Measurements from ENCODE around the gene HACE1.
"Not testable (repeated sequence)": the region's sequence is repeated elsewhere in the genome, so short reads cannot be mapped to it uniquely, and the experiment has no call there.

Gene HACE1

DNA sequence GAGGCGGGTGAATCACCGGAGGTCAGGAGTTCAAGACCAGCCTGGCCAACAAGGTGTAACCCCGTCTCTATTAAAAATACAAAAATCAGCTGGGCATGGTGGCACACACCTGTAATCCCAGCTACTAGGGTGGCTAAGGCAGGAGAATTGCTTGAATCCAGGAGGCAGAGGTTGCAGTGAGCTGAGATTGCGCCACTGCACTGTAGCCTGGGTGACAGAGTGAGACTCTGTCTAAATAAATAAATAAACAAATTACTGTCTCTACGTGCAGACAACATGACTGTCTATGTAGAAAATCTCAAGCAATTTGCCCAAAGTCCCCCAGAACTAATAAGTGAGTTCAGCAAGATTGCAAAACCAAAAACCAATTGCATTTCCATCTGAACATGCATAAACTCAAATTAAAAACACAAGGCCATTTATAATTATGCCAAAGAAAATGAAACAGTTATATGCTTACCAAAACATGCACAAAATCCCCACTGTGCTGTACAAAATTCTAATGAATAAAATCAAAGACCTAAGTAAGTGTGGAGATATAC, 23.2 kb downstream of the HACE1 start:
- not testable (repeated sequence) for H3K4me3 ChIP-seq (ENCODE audit: low read depth, low read length); DNase-seq (ENCODE audit: low read depth)

DNA sequence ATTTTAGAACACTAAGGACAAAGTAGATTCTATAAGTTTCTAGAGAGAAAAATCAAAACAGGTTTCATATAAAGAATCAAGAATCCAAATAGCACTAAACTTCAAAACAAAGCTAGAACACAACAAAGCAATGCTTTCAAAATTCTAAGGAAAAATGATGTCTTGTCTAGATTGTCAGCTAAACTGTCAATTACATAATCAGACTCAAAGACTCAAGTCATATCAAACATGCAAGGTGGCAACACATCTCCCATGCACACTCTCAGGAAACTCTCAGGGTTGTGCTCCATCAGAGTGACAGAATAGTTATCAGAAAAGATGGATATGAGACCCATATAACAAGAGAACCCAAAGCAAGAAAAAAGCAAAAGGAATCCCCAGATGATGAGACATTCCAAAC, 23.9 kb downstream of the HACE1 start:
- no peak for DNase-seq (ENCODE audit: low read depth)
- no peak overlapping the region for H3K4me3 ChIP-seq (ENCODE audit: low read depth, low read length)

DNA sequence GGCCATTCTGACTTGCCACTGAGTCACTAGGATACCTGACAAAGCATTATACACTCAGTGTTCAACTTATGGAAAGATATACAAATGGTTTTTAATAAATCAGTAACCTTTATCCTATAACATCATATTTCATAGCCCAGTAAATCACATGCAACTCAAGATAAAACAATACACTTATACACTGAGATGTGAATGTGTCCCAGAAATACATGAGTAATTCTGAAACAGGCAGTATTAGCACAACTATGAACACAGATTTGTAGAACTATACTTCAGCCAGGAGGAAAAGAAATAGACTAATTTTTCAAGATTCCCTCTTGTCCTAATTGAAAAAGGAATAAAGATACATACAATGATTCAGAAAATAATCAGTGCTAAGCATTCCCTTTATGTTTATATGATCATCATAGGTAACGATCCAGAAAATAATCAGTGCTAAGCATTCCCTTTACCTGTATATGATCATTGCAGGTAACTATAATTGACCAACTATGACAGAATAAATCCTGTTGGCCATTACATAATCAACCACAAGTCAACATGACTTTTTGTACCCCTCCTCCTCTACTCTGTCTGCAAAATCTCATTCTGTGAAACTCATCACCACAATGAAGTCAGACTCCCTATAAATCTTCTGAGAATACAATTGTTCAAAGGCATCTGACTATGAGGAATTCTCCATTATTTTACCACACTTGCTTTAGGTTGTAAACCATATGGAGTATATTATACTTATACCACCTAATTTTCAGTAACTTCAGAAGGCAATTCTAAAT, 30.3 kb downstream of the HACE1 start:
- no peak for DNase-seq (ENCODE audit: low read depth)

DNA sequence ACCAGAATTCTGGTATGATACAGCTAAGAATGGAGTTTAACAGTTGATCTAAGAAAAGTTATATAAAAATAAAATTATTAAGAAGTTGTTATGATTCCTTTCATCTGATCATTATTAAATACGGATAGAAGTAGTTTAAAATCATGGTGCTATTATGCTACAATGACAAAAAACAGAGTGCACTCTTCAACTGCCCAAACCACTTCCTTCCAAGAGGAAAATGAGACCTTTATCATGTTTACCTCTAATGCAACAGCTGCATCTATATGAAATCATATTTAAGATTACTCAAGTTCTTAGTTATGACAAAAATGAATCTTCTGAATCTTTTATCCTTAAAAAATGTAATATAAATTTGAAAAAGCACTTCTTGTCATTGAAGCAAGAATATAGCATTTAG, 31.2 kb downstream of the HACE1 start:
- DNase-seq (ENCODE audit: low read depth) = no peak
- H3K4me3 ChIP-seq (ENCODE audit: low read depth, low read length) = no peak overlapping the region

More for the DNA sequence above, 30.3 kb downstream of the HACE1 start:
- H3K4me3 ChIP-seq (ENCODE audit: low read depth, low read length) = no peak overlapping the region

DNA sequence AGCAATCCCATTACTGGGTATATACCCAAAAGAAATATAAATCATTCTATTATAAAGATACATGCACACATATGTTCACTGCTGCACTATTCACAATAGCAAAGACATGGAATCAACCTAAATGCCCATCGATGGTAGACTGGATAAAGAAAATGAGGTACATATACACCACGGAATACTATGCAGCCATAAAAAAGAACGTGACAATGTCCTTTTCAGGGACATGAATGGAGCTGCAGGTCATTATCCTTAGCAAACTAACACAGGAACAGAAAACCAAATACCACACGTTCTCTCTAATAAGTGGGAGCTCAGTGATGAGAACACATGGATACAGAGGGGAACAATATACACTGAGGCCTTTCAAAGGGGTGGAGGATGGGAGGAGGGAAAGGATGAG, 38.9 kb downstream of the HACE1 start:
- H3K4me3 ChIP-seq (ENCODE audit: low read depth, low read length); DNase-seq (ENCODE audit: low read depth): not testable (repeated sequence)

DNA sequence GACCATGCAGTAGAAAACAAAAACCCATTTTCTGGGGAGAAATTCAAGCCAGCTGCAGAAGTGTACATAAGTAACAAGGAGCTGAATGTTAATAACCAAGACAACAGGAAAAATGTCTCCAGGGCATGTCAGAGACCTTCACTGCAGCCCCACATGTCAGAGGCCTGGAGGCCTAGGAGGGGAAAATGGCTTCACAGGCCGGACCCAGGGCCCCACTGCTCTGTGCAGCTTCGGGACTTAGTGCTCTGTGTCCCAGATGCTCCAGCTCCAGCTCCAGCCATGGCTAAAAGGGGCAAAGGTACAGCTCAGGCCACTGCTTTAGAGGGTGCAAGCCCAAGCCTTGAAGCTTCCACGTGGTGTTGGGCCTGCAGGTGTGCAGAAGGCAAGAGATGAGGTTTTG, 43.6 kb downstream of the HACE1 start:
- DNase-seq (ENCODE audit: low read depth) = no peak

DNA sequence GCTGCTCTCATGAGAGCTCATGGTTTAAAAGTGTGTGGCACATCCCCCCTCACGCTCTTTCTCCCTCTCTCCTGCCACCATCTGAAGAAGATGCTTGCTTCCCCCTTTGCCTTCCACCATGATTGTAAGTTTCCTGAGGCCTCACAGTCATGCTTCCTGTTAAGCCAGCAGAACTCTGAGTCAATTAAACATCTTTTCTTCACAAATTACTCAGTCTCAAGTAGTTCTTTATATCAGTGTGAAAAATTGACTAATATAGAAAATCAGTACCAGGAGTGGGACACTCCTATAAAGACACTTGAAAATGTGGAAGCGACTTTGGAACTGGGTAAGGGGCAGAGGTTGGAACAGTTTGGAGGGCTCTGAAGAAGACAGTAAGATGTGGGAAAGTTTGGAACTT, 45.0 kb downstream of the HACE1 start:
- no peak for DNase-seq (ENCODE audit: low read depth)
- H3K4me3 ChIP-seq (ENCODE audit: low read depth, low read length) = no peak overlapping the region

More for the DNA sequence above, 43.6 kb downstream of the HACE1 start:
- no peak overlapping the region for H3K4me3 ChIP-seq (ENCODE audit: low read depth, low read length)

DNA sequence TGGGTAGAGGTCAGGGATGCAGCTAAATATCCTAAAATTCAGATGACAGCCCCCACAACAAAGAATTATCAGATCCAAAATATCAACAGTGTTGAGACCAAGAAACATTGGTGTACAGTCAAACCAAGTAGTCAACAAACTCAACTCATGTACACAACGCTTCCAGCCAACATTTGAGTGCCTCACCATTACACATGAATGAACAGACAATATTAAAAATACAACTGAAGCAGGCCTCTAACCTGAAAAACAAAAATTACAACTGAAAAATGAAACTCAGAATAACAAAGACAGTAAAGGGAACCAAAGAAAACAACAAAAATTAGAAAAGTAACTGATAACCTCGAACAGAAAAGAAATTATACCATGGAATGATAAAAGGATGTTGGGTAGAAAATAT, 46.2 kb downstream of the HACE1 start:
- H3K4me3 ChIP-seq (ENCODE audit: low read depth, low read length) = no peak overlapping the region
- DNase-seq (ENCODE audit: low read depth) = no peak

DNA sequence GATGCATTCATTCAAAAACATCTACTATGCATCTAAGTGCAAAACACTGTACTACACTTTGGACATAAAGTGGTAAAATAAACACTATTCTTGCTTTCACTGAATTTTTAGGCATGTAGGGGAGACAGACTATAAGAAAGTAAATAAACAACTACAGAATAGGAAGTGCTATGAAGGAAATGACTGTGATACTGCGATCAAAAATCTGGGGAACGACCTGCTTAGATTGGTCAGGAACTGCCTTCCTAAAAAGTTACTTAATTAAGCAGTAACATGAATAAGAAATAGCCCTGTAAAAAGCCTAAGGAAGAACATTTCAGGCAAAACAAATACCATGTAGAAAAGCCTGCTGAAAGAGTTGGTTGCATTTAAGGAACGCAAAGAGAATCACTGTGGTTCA, 50.6 kb downstream of the HACE1 start:
- no peak for DNase-seq (ENCODE audit: low read depth)

DNA sequence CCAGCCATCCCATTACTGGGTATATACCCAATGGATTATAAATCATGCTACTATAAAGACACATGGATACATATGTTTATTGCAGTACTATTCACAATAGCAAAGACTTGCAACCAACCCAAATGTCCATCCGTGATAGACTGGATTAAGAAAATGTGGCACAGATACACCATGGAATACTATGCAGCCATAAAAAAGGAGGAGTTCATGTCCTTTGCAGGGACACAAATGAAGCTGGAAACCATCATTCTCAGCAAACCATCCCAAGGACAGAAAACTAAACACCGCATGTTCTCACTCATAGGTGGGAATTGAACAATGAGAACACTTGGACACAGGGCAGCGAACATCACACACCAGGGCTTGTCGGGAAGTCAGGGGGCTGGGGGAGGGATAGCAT, 54.4 kb downstream of the HACE1 start:
- not testable (repeated sequence) for DNase-seq (ENCODE audit: low read depth); H3K4me3 ChIP-seq (ENCODE audit: low read depth, low read length)

More for the DNA sequence above, 50.6 kb downstream of the HACE1 start:
- H3K4me3 ChIP-seq (ENCODE audit: low read depth, low read length) = no peak overlapping the region

DNA sequence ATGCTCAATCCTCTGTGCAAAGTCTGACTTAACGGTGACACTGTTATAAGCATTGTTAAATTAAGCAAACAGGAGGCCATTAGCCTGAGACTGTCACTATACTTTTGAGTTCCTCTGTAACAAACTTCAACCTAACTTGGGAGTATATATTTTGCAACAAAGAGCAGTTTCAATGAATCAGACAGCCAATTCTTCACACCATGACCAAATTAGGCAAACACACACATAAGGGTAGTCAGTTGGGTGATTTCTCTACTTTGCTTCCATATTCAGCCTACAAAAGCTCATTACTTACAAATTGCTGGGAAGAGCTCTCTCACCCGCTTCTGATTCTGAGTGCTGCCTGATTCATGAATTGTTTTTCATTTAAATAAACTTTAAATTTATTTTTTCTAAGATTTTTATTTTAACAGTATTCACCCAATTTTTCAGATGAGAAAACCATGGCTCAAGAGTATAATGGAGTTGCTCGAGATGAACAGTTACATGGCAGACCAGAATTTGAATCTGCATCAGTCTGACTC, 60.5 kb downstream of the HACE1 start:
- H3K4me3 ChIP-seq (ENCODE audit: low read depth, low read length) = no peak overlapping the region
- no peak for DNase-seq (ENCODE audit: low read depth)

DNA sequence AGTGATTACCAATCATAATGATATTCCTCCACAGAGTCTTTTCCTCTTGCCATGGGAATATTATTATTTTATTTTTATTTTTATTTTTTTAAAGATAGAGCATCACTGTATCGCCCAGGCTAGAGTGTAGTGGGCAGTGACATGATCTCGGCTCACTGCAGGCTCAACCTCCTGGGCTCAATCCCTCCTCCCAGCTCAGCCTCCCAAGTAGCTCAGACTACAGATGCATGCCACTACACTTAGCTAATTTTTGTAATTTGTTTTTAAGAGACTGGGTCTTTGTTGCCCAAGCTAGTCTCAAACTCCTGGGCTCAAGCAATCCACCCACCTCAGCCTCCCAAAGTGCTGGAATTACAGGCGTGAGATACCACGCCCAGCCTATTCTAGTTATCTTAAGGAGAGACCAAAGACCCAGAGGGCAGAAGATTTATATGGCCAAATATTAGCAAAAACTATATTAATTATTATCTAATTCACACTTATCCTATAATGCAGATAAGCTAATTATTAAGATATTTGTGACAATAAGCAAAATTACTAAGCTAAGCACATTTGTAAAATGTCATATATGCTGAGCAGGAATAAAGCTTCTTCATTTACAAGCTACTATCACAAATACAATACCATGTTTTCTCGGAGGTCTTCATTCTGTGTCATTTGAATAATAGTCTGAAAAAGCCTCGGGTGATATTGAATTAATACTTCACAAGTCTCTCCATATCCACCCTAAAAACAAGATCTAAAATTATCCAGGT, 63.5 kb downstream of the HACE1 start:
- no peak overlapping the region for H3K4me3 ChIP-seq (ENCODE audit: low read depth, low read length)

DNA sequence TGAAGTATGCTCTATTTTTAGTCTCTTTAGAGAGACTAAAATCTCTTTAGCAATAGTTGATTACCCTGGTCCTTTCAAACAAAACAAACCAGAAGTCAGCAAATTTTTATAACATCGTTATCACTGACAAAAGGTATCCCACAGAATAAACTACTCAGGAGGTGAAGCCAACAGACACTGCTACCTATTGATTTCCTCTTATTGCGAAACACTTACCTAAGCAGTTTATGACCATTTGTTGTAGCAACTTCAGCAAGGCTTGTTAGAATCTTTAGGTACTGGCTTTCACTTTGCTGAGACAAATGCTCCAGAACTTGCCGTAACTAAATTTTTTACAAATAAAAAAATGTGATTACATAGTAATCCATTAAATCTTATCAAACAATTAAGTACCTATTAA, 64.4 kb downstream of the HACE1 start:
- no peak for DNase-seq (ENCODE audit: low read depth)
- no peak overlapping the region for H3K4me3 ChIP-seq (ENCODE audit: low read depth, low read length)

More for the DNA sequence above, 63.5 kb downstream of the HACE1 start:
- no peak for DNase-seq (ENCODE audit: low read depth)

DNA sequence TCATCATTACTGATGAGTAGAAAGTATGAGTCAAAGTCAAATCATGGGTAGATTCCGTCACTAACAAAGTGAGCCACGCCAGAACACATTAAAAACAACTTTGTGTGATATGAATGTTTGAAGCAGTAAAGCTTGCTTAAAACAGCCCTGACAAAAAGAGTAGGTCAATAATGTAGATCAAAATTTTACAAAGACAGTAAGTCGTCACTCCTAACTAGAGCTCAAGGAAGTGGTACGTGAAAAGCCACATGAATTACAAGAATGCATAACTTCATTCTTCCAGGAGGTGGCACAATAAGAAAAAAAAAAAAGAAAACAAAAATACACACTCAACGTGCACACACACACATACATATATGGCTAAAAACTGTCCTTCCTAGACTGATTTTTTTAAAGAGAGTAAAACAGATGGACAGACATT, 69.9 kb downstream of the HACE1 start:
- H3K4me3 ChIP-seq (ENCODE audit: low read depth, low read length) = no peak overlapping the region
- DNase-seq (ENCODE audit: low read depth) = peak; percentile 41

DNA sequence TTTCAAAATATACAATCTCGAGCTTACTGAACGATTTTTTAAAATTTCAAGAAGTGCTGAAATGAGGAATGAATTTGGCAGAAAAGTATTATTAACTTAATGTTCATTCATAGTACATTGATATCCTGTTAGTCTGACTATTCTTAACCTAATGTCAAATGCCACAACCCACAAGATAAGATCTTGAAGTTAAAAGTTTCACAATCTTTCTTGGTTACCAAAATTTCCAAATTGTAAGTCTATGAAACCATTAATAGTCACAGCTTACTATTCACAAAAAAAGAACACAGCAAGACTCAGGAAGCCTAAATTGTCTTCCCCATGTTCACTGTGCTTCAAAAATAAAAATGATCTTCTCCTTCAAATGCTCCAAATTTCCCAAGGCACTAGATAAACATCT, 71.3 kb downstream of the HACE1 start:
- DNase-seq (ENCODE audit: low read depth) = no peak
- H3K4me3 ChIP-seq (ENCODE audit: low read depth, low read length) = no peak overlapping the region

DNA sequence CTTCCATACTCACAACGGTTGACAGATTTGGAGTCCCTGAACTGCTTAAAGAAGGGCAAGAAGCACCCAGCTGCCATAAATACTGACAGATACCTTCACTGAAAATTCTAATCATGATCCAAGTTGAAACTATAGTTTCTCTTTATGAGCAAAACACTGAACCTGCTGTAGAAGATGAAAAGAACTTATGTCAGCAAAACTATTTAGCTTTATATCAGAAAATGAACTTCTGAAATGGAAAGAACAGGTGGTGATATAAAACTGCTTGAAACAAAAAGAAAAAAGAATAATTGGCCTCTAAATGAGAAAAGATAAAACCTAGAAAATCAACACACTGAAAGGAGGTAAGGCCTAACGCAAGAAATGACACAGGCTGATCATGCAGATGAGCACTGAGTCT, 72.4 kb downstream of the HACE1 start:
- no peak overlapping the region for H3K4me3 ChIP-seq (ENCODE audit: low read depth, low read length)
- no peak for DNase-seq (ENCODE audit: low read depth)

DNA sequence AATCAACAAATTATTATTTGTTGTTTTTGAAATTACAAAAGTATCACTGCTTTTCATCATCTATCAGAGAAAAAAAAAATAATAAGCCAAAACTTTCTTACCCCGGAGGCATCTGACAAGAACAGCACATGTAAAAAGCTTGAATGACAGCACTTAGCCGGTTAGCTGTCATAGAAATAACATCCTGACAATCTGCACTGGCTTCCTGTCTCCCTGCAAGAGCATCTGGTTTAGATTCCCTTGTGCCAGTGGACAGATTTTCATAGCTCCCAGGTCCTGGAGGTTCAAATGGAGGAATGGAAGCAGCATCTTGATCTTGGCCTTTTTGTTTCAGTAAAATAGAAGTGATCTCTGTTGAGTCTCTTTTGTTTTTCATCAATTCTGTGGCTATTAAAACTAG, 74.8 kb downstream of the HACE1 start:
- no peak for DNase-seq (ENCODE audit: low read depth)
- H3K4me3 ChIP-seq (ENCODE audit: low read depth, low read length) = no peak overlapping the region

DNA sequence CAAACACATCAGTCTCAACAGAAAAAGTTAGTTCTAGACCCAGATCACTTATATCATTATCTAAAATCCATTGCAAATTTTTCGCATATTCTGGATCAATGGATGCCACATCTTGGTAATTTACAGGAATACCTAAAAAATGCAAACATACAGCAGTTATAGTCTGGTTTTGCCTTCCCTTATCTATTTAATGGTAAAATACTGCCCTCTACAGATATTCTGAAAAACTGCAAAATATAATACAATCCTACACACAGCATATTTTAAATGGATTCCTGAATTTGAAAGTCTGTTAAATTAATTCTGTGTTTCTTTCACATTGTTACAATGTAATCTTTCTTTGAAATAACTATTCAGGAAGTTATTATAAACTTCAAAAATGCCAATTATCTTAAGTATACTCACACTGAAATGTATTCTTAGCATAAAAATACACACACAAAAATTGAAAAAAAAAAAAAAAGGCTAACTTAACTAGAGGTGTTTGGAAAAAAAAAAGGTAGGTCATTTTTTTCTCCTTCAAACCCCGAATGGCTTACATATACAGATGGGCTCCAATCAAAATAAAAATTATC, 88.4 kb downstream of the HACE1 start:
- H3K4me3 ChIP-seq (ENCODE audit: low read depth, low read length) = no peak overlapping the region
- DNase-seq (ENCODE audit: low read depth) = no peak

DNA sequence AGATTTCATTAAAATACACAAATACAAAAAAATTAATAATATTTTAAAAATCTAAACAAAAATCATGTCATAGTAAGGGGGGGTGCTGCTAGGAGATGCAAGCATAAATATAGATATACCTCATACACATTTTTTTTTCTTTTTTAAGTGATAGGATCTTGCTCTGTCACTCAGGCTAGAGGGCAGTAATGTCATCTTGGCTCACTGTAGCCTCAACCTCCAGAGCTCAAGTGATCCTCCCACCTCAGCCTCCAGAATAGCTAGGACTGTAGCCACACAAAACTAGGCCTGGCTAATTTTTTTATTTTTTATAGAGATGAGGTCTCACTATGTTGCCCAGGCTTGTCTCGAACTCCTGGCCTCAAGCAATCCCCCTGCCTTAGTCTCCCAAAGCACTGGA, 90.8 kb downstream of the HACE1 start:
- DNase-seq (ENCODE audit: low read depth) = no peak
- no peak overlapping the region for H3K4me3 ChIP-seq (ENCODE audit: low read depth, low read length)

DNA sequence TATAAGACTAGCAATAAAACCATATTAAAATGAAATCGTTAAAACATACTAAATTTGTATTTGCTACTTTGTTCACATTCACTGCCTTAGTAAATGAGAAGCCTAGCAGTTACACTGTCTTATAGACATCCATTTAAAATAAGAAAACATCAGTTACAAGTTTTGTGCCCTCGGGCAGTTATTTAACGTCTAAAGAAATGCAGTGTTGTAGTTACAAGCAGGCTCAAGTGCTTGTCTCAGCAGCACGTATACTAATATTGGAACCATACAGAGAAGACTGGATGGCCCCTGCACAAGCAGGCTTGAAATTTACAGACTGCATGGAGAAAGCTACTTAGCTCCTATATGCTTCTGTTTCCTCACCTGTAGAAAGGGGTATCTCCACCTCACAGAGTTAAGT, 93.1 kb downstream of the HACE1 start:
- no peak for DNase-seq (ENCODE audit: low read depth)

More for the DNA sequence above, 93.1 kb downstream of the HACE1 start:
- H3K4me3 ChIP-seq (ENCODE audit: low read depth, low read length) = no peak overlapping the region
